Neural progenitor cell (in vitro differentiated cells): ENCODE data around the gene CD300E. TPM values are rescaled to one million over a fixed set of nuclear protein-coding genes. Genes with fewer than 3 reads are reported as not detected.

ENCODE experiments used
- DNase-seq: peaks from one replicate; pipeline ENCODE4 v3.0.0-alpha.2; 2016; ENCODE audit warnings: low spot score
- H2AFZ ChIP-seq: fragments of 200-600 bp; sonication (generic); replicated peaks from 2 replicates; pipeline ENCODE4 v1.6.1; 2016; ENCODE audit warnings: antibody characterized with exemption
- H3F3A ChIP-seq: fragments of 200-600 bp; sonication (generic); 2 replicates; pipeline ENCODE4 v1.6.1; 2016; ENCODE audit warnings: antibody characterized with exemption, low read depth
- H3K27ac ChIP-seq: fragments of 200-600 bp; sonication (generic); 2 replicates; pipeline ENCODE4 v1.5.1; 2016; ENCODE audit warnings: mild to moderate bottlenecking
- H3K27me3 ChIP-seq: fragments of 200-600 bp; sonication (generic); 2 replicates; pipeline ENCODE4 v1.6.1; 2016; ENCODE audit warnings: mild to moderate bottlenecking, moderate library complexity
- H3K36me3 ChIP-seq: fragments of 200-600 bp; sonication (generic); 2 replicates; pipeline ENCODE4 v1.5.1; 2016
- H3K4me1 ChIP-seq: fragments of 200-600 bp; sonication (generic); 2 replicates; pipeline ENCODE4 v1.6.1; 2016; ENCODE audit warnings: mixed run types
- H3K4me2 ChIP-seq: fragments of 200-600 bp; sonication (generic); 2 replicates; pipeline ENCODE4 v1.6.1; 2016
- H3K4me3 ChIP-seq: fragments of 200-600 bp; sonication (generic); 2 replicates; pipeline ENCODE4 v1.5.1; 2016
- H3K79me2 ChIP-seq: fragments of 200-600 bp; sonication (generic); 2 replicates; pipeline ENCODE4 v1.6.1; 2016; ENCODE audit warnings: low read depth
- H3K9ac ChIP-seq: fragments of 200-600 bp; sonication (generic); 2 replicates; pipeline ENCODE4 v1.6.1; 2016
- H3K9me3 ChIP-seq: fragments of 200-600 bp; sonication (generic); 2 replicates; pipeline ENCODE4 v1.5.1; 2016; ENCODE audit warnings: low read depth
- H4K20me1 ChIP-seq: fragments of 200-600 bp; sonication (generic); 2 replicates; pipeline ENCODE4 v1.6.1; 2016; ENCODE audit warnings: low read depth
- H3K27ac Mint-ChIP-seq: 3 replicates; pipeline ENCODE4 v1.8.0; 2021; ENCODE audit warnings: mixed read lengths
- H3K27me3 Mint-ChIP-seq: 2 replicates; pipeline ENCODE4 v1.8.0; 2022; ENCODE audit warnings: low read depth, mild to moderate bottlenecking, inconsistent platforms, moderate library complexity, mixed read lengths; ENCODE audit not compliant: insufficient read depth
- H3K36me3 Mint-ChIP-seq: 3 replicates; pipeline ENCODE4 v1.8.0; 2021; ENCODE audit warnings: mixed read lengths
- H3K4me1 Mint-ChIP-seq: 3 replicates; pipeline ENCODE4 v1.8.0; 2021; ENCODE audit warnings: mixed read lengths
- H3K4me3 Mint-ChIP-seq: 3 replicates; pipeline ENCODE4 v1.8.0; 2021; ENCODE audit warnings: mild to moderate bottlenecking, moderate library complexity, mixed read lengths
- H3K9me3 Mint-ChIP-seq: 3 replicates; pipeline ENCODE4 v1.8.0; 2020; ENCODE audit warnings: mixed read lengths
- EZH2 ChIP-seq: fragments of 200-600 bp; sonication (generic); IDR thresholded peaks from 2 replicates; pipeline ENCODE4 v1.6.1; 2017; ENCODE audit warnings: antibody characterized with exemption, mild to moderate bottlenecking, moderate library complexity
- EZH2phosphoT487 ChIP-seq: fragments of 200-600 bp; sonication (generic); IDR thresholded peaks from 2 replicates; pipeline ENCODE4 v1.6.1; 2017; ENCODE audit warnings: antibody characterized with exemption
- total RNA-seq: library from RNA; depleted of rRNA; stranded (reverse); fragments of >200 nt; gene quantifications from 2 replicates; pipeline ENCODE4 v1.2.3, GENCODE V29; 2015; ENCODE audit warnings: low replicate concordance
- TF ChIP-seq, protein P1 (sequence below): fragments of 200-600 bp; sonication (generic); IDR thresholded peaks from 2 replicates; pipeline ENCODE4 v1.5.1; 2017; ENCODE audit warnings: antibody characterized with exemption, mild to moderate bottlenecking

CD300E gene
- total RNA-seq, 1 donor from 2014 or later, result not detected

GRCh38 chr17:74568106-74568873 lies 55.2 kb downstream of the CD300E start:
- Histone ChIP-seq H4K20me1 (no peaks in the 10 kb centered on the region), H3K9ac (no peak overlapping the region), H3K79me2 (no peaks in the 10 kb centered on the region), H3K9me3 (no peaks in the 10 kb centered on the region), H3K4me3 (no peak overlapping the region), H3F3A (no peaks in the 10 kb centered on the region), H3K27ac (no peak overlapping the region), H3K27me3 (peaks cover 6% of the 10 kb centered on the region), H3K4me1 (no peaks in the 10 kb centered on the region), H3K4me2 (no peak overlapping the region), H3K36me3 (no peaks in the 10 kb centered on the region), H2AFZ (no peak overlapping the region)
- DNase-seq, result no peak
- Mint-ChIP-seq H3K4me1 (no peaks in the 10 kb centered on the region), H3K27me3 (peaks cover 8% of the 10 kb centered on the region), H3K4me3 (no peak overlapping the region), H3K27ac (peak overlapping the region; percentile 2), H3K9me3 (no peaks in the 10 kb centered on the region), H3K36me3 (no peaks in the 10 kb centered on the region)
- TF ChIP-seq EZH2 (no peak), EZH2phosphoT487 (no peak)
- TF ChIP-seq, protein P1, sequence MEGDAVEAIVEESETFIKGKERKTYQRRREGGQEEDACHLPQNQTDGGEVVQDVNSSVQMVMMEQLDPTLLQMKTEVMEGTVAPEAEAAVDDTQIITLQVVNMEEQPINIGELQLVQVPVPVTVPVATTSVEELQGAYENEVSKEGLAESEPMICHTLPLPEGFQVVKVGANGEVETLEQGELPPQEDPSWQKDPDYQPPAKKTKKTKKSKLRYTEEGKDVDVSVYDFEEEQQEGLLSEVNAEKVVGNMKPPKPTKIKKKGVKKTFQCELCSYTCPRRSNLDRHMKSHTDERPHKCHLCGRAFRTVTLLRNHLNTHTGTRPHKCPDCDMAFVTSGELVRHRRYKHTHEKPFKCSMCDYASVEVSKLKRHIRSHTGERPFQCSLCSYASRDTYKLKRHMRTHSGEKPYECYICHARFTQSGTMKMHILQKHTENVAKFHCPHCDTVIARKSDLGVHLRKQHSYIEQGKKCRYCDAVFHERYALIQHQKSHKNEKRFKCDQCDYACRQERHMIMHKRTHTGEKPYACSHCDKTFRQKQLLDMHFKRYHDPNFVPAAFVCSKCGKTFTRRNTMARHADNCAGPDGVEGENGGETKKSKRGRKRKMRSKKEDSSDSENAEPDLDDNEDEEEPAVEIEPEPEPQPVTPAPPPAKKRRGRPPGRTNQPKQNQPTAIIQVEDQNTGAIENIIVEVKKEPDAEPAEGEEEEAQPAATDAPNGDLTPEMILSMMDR, result no peak

GRCh38 chr17:74567397-74567796 lies 56.1 kb downstream of the CD300E start, which contains the start of gene CD300H:
Gene CD300H (minus strand): TSS chr17:74567509.
- H3K4me3 Mint-ChIP-seq, result no peak within 1 kb of the TSS
- H3K4me1 ChIP-seq, result no peaks in the 10 kb centered on the region
- H2AFZ ChIP-seq, result no peak within 1 kb of the TSS
- TF ChIP-seq EZH2 (no peak), EZH2phosphoT487 (no peak)
- TF ChIP-seq, protein P1, result no peak
- no peak within 1 kb of the TSS for H3K4me3 ChIP-seq
- H3K36me3 Mint-ChIP-seq, result no peaks in the 10 kb centered on the region
- no peaks in the 10 kb centered on the region for H3K36me3 ChIP-seq
- no peak for DNase-seq
- H3K4me1 Mint-ChIP-seq, result no peaks in the 10 kb centered on the region
- H3K27me3 ChIP-seq, result no peaks in the 10 kb centered on the region
- no peaks in the 10 kb centered on the region for H4K20me1 ChIP-seq
- H3K79me2 ChIP-seq, result no peaks in the 10 kb centered on the region
- no peak within 1 kb of the TSS for H3K4me2 ChIP-seq
- peak within 1 kb of the TSS; percentile 2 for H3K27ac Mint-ChIP-seq
- H3K9ac ChIP-seq, result no peak within 1 kb of the TSS
- peaks cover 11% of the 10 kb centered on the region for H3K27me3 Mint-ChIP-seq
- no peaks in the 10 kb centered on the region for H3K9me3 Mint-ChIP-seq
- no peak within 1 kb of the TSS for H3K27ac ChIP-seq
- no peaks in the 10 kb centered on the region for H3K9me3 ChIP-seq
- no peaks in the 10 kb centered on the region for H3F3A ChIP-seq

DNA sequence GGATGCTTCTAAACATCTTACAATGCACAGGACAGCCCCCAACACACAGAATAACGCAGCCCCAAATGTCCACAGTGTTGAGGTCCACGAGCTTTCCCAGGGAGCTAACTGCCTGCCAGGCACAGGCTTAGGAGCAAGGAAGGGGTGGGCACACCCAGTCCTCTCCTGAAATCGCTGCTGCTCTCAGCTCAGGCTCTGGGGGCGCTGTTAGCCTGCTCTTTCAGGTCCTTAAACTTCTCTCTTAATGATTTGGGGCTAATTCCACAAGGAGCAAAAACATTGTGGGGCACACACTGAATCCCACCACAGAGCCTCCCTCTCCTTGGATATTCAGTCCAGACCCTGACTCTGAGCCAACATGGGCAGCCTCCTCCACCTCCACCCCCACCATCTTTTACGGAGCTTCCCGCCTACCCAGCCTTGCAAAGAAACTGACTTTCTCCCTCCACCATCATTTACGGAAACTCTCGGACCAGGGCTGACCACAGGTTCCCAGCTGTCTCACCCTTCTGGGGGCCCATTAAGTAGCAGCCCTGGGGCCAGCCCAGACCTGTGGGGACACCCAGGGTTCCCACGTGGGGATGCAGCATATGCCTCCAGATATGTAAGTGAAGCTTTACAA lies 57.3 kb downstream of the CD300E start:
- Histone ChIP-seq H3K4me1 (no peaks in the 10 kb centered on the region), H3K27me3 (no peaks in the 10 kb centered on the region), H2AFZ (no peak overlapping the region), H3K36me3 (no peaks in the 10 kb centered on the region), H3K27ac (no peak overlapping the region), H3K4me2 (no peak overlapping the region), H3K9me3 (no peaks in the 10 kb centered on the region), H3K4me3 (no peak overlapping the region), H4K20me1 (no peaks in the 10 kb centered on the region), H3K79me2 (no peaks in the 10 kb centered on the region), H3K9ac (no peak overlapping the region), H3F3A (no peaks in the 10 kb centered on the region)
- no peaks in the 10 kb centered on the region for H3K9me3 Mint-ChIP-seq
- peaks cover 11% of the 10 kb centered on the region for H3K27me3 Mint-ChIP-seq
- TF ChIP-seq, protein P1, result peak; percentile 83
- no peak for TF ChIP-seq EZH2
- H3K4me3 Mint-ChIP-seq, result no peak overlapping the region
- DNase-seq, result peak; percentile 72
- H3K36me3 Mint-ChIP-seq, result no peaks in the 10 kb centered on the region
- H3K4me1 Mint-ChIP-seq, result no peaks in the 10 kb centered on the region
- no peak overlapping the region for H3K27ac Mint-ChIP-seq
